ENCODE measurements around the gene TOMM40.
"Not testable (repeated sequence)": the region's sequence is repeated elsewhere in the genome, so short reads cannot be mapped to it uniquely, and the experiment has no call there.

DNA sequence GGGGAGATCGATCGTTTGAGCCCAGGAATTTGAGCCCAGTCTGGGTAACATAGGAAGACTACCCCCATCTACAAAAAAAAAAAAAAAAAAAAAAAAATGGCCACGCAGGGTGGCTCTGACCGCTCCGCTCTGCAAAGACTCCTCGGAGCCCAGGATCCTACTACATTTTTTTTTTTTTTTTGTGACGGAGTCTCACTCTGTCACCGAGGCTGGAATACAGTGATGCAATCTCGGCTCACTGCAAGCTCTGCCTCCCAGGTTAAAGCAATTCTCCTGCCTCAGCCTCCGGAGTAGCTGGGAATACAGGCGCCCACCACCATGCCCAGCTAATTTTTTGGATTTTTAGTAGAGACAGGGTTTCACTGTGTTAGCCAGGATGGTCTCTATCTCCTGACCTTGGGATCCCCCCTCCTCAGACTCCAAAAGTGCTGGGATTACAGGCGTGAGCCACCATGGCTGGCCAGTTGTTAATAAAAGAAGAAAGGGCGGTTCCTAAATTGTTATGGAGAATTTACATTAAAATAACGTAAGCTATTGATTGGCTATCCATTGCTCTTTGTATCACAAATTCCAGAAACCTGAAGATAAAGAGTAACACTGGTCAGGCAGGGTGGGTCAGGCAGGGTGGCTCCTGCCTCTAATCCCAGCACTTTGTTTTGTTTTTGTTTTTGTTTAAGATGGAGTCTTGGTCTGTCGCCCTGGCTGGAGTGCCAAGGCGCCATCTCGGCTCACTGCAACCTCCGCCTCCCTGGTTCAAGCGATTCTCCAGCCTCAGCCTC lies 8.2 kb upstream of the TOMM40 start:
- not testable (repeated sequence) for TF ChIP-seq CTCF, POLR2A (IDR thresholded peaks at IDR 0.05)

Measured in Peyer's patch (tissue), 4 donors.